ENCODE data around the gene GPR55. TPM values are rescaled to one million over a fixed set of nuclear protein-coding genes. Genes with fewer than 3 reads are reported as not detected.

GPR55 gene
- total RNA-seq, 1 experiment from 2014 or later, result not detected

GRCh38 chr2:230879271-230879882, 45.7 kb downstream of the GPR55 start:
- Mint-ChIP-seq H3K27ac (peak overlapping the region in 1 of 3 experiments; percentile 33; a peak in 1 of 7 replicates), H3K4me1 (peaks cover 6 to 12% of the 10 kb centered on the region in 2 experiments), H3K4me3 (no peak overlapping the region), H3K9me3 (no peaks in the 10 kb centered on the region), H3K36me3 (ENCODE audit: insufficient read depth in 1 of 3, low read depth in 3 of 3) (peaks cover 49 to 67% (median 64%) of the 10 kb centered on the region in 3 experiments), H3K27me3 (ENCODE audit: low read depth) (no peaks in the 10 kb centered on the region)
- Histone ChIP-seq H4K20me1 (ENCODE audit: control insufficient read depth, insufficient read depth, insufficient read length) (no peaks in the 10 kb centered on the region), H3K23ac (ENCODE audit: insufficient read length, low read depth, low read length) (no peak overlapping the region), H4K91ac (ENCODE audit: insufficient read length, low read depth, low read length) (no peak overlapping the region), H3T11ph (ENCODE audit: low read length) (no peak overlapping the region), H2BK5ac (ENCODE audit: insufficient read length, low read length) (no peak overlapping the region), H3K14ac (ENCODE audit: insufficient read depth, low read length) (no peak overlapping the region), H3K9ac (ENCODE audit: extremely low read depth, insufficient read length, low read length) (no peak overlapping the region), H2BK20ac (ENCODE audit: low read depth, low read length, poor library complexity, severe bottlenecking) (no peak overlapping the region), H3K9me3 (ENCODE audit: control insufficient read depth, low read depth, low read length) (no peaks in the 10 kb centered on the region), H3K4me2 (ENCODE audit: insufficient read depth, insufficient read length, low read length) (no peak overlapping the region), H3K79me2 (ENCODE audit: insufficient read depth, low read length) (no peaks in the 10 kb centered on the region), H3K18ac (ENCODE audit: insufficient read length, low read depth, low read length) (no peak overlapping the region), H4K8ac (replicated peaks; ENCODE audit: insufficient read length, low read depth, low read length) (no peak overlapping the region), H2AFZ (ENCODE audit: low read length) (no peak overlapping the region), H2BK12ac (ENCODE audit: insufficient read length, low read depth, low read length) (no peak overlapping the region), H3K4me1 (ENCODE audit: insufficient read depth, low read length) (no peaks in the 10 kb centered on the region; the same call in 1 of the 2 replicates), H3K27me3 (ENCODE audit: insufficient read depth, low read length) (no peaks in the 10 kb centered on the region), H3K23me2 (ENCODE audit: insufficient read length, low read depth, low read length, poor library complexity, severe bottlenecking) (no peaks in the 10 kb centered on the region), H4K5ac (ENCODE audit: insufficient read length, low read depth, low read length) (no peak overlapping the region), H3K27ac (ENCODE audit: insufficient read length, low read depth, low read length) (no peak overlapping the region), H3K4ac (ENCODE audit: low read depth, low read length) (no peak overlapping the region), H2BK120ac (ENCODE audit: low read depth, low read length, poor library complexity, severe bottlenecking) (no peak overlapping the region), H3K79me1 (ENCODE audit: insufficient read depth, low read depth, low read length, poor library complexity, severe bottlenecking) (no peaks in the 10 kb centered on the region), H2AK5ac (ENCODE audit: insufficient read length, low read length) (no peak overlapping the region), H3K56ac (ENCODE audit: insufficient read length, low read depth, low read length) (no peak overlapping the region), H2BK15ac (ENCODE audit: low read depth, low read length) (no peak overlapping the region)
- peak; percentile 18 for DNase-seq
- no CpG with 5 or more reads among the region's 11 CpGs for WGBS (ENCODE audit: extremely low coverage, insufficient read length, low lambda C conversion rate)
- TF ChIP-seq CTCF (conservative IDR thresholded peaks at IDR 0.05), result no peak
